ENCODE data around the gene ADARB2. TPM values are rescaled to one million over a fixed set of nuclear protein-coding genes. Genes with fewer than 3 reads are reported as not detected.

The ADARB2 gene
- polyA plus RNA-seq, 3 donors: not detected

GRCh38 chr10:1712944-1713671 lies 24.2 kb downstream of the ADARB2 start:
- Histone ChIP-seq H3K9me3 (replicated peaks in 1 of 2; ENCODE audit: control insufficient read depth in 1 of 2, insufficient read depth in 1 of 2, low read length in 2 of 2) (no peaks in the 10 kb centered on the region), H3K27ac (ENCODE audit: low read depth in 1 of 2, low read length in 2 of 2) (no peak overlapping the region), H3K4me3 (replicated peaks in 1 of 3; ENCODE audit: low read depth in 2 of 3, low read length in 3 of 3) (no peak overlapping the region), H3K27me3 (ENCODE audit: control insufficient read depth in 2 of 2, insufficient read depth in 2 of 2, low read length in 2 of 2) (no peaks in the 10 kb centered on the region), H3K36me3 (replicated peaks in 1 of 2; ENCODE audit: control insufficient read depth in 1 of 2, insufficient read depth in 2 of 2, low read length in 2 of 2) (no peaks in the 10 kb centered on the region), H4K20me1 (ENCODE audit: insufficient read depth, low read length) (no peaks in the 10 kb centered on the region), H3K9ac (ENCODE audit: insufficient read depth, low read length, poor library complexity, severe bottlenecking) (no peak overlapping the region), H3K4me1 (ENCODE audit: control insufficient read depth in 1 of 2, insufficient read depth in 2 of 2, low read length in 2 of 2) (no peaks in the 10 kb centered on the region), H3K4me2 (replicated peaks; ENCODE audit: extremely low read depth, low read length, poor library complexity, severe bottlenecking) (no peak overlapping the region), H2AFZ (ENCODE audit: insufficient read depth, low read depth, low read length, poor library complexity, severe bottlenecking) (no peak overlapping the region), H3K79me2 (ENCODE audit: insufficient read depth, low read length) (no peaks in the 10 kb centered on the region)
- DNase-seq: no peak
- TF ChIP-seq, protein P1, sequence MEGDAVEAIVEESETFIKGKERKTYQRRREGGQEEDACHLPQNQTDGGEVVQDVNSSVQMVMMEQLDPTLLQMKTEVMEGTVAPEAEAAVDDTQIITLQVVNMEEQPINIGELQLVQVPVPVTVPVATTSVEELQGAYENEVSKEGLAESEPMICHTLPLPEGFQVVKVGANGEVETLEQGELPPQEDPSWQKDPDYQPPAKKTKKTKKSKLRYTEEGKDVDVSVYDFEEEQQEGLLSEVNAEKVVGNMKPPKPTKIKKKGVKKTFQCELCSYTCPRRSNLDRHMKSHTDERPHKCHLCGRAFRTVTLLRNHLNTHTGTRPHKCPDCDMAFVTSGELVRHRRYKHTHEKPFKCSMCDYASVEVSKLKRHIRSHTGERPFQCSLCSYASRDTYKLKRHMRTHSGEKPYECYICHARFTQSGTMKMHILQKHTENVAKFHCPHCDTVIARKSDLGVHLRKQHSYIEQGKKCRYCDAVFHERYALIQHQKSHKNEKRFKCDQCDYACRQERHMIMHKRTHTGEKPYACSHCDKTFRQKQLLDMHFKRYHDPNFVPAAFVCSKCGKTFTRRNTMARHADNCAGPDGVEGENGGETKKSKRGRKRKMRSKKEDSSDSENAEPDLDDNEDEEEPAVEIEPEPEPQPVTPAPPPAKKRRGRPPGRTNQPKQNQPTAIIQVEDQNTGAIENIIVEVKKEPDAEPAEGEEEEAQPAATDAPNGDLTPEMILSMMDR (IDR thresholded peaks at IDR 0.05): no peak
- Mint-ChIP-seq H3K4me3 (no peak overlapping the region), H3K27ac (no peak overlapping the region), H3K9me3 (peaks cover 0 to 3% (median 0%) of the 10 kb centered on the region in 7 donors), H3K27me3 (ENCODE audit: low read depth in 3 of 3) (peaks cover 4 to 19% (median 18%) of the 10 kb centered on the region in 3 donors), H3K36me3 (no peaks in the 10 kb centered on the region), H3K4me1 (no peaks in the 10 kb centered on the region)
- WGBS (ENCODE audit: insufficient coverage): 90% methylated on average over 6 of the region's 18 CpGs
- intact Hi-C loops (cut with micrococcal nuclease): no loop called here

DNA sequence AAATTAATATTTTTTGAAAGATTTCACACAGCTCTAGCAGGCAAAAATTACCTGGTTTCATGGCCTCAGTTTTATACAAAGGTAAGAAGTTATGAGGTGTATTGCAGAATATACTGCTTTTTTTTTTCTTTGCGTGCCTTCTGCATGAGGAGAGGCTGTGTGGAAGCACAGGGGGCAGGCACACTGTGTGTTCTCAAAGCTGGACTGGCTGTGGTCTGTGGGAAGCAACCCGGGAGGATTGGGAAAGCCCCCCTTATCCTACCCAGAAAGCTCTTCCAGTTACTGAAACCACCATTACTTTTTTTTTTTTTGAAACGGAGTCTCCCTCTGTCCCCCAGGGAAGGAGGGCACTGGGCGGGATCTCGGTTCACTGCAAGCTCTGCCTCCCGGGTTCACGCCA lies 25.0 kb downstream of the ADARB2 start:
- no peaks in the 10 kb centered on the region for H3K27me3 ChIP-seq (ENCODE audit: control insufficient read depth in 2 of 2, insufficient read depth in 2 of 2, low read length in 2 of 2)
- H3K9ac ChIP-seq (ENCODE audit: insufficient read depth, low read length, poor library complexity, severe bottlenecking): no peak overlapping the region

More for the DNA sequence above, 25.0 kb downstream of the ADARB2 start:
- Histone ChIP-seq H3K79me2 (ENCODE audit: insufficient read depth, low read length) (no peaks in the 10 kb centered on the region), H2AFZ (ENCODE audit: insufficient read depth, low read depth, low read length, poor library complexity, severe bottlenecking) (no peak overlapping the region), H3K27ac (ENCODE audit: low read depth in 1 of 2, low read length in 2 of 2) (no peak overlapping the region), H3K9me3 (replicated peaks in 1 of 2; ENCODE audit: control insufficient read depth in 1 of 2, insufficient read depth in 1 of 2, low read length in 2 of 2) (no peaks in the 10 kb centered on the region), H3K4me3 (replicated peaks in 1 of 3; ENCODE audit: low read depth in 2 of 3, low read length in 3 of 3) (no peak overlapping the region), H3K4me1 (ENCODE audit: control insufficient read depth in 1 of 2, insufficient read depth in 2 of 2, low read length in 2 of 2) (no peaks in the 10 kb centered on the region), H3K36me3 (replicated peaks in 1 of 2; ENCODE audit: control insufficient read depth in 1 of 2, insufficient read depth in 2 of 2, low read length in 2 of 2) (no peaks in the 10 kb centered on the region), H4K20me1 (ENCODE audit: insufficient read depth, low read length) (no peaks in the 10 kb centered on the region), H3K4me2 (replicated peaks; ENCODE audit: extremely low read depth, low read length, poor library complexity, severe bottlenecking) (no peak overlapping the region)
- Mint-ChIP-seq H3K36me3 (no peaks in the 10 kb centered on the region), H3K9me3 (peaks cover 0 to 5% (median under 1%) of the 10 kb centered on the region in 7 donors), H3K4me3 (no peak overlapping the region), H3K4me1 (no peaks in the 10 kb centered on the region), H3K27me3 (ENCODE audit: low read depth in 3 of 3) (peaks cover 2 to 19% (median 13%) of the 10 kb centered on the region in 3 donors), H3K27ac (no peak overlapping the region)
- DNase-seq: no peak
- WGBS (ENCODE audit: insufficient coverage): no CpG with 5 or more reads among the region's 7 CpGs
- TF ChIP-seq, protein P1 (IDR thresholded peaks at IDR 0.05): no peak
- intact Hi-C loops (cut with micrococcal nuclease): no loop called here
